ENCODE data around the gene AHRR. TPM values are rescaled to one million over a fixed set of nuclear protein-coding genes. Genes with fewer than 3 reads are reported as not detected.

AHRR gene
- total and polyA plus RNA-seq, 9 donors, result 1.4 to 6.9 (median 2.8) TPM

GRCh38 chr5:353612-354580, 32.4 kb downstream of the AHRR start:
- no peak overlapping the region for H3K4me3 ChIP-seq (ENCODE audit: low read length)
- WGBS (ENCODE audit: insufficient coverage), result 76% methylated on average over 26 of the region's 30 CpGs
- H3K4me1 ChIP-seq (ENCODE audit: control insufficient read depth, insufficient read depth, low read length), result no peaks in the 10 kb centered on the region
- no peak for DNase-seq
- H3K36me3 ChIP-seq (ENCODE audit: control insufficient read depth, insufficient read depth, low read length), result no peaks in the 10 kb centered on the region
- no peaks in the 10 kb centered on the region for H3K9me3 ChIP-seq (replicated peaks; ENCODE audit: control insufficient read depth, low read depth, low read length)
- H3K27ac ChIP-seq (ENCODE audit: low read length), result no peak overlapping the region
- peaks cover 3% of the 10 kb centered on the region for H3K27me3 ChIP-seq (ENCODE audit: control insufficient read depth, insufficient read depth, low read length)

GRCh38 chr5:354581-355378, 33.3 kb downstream of the AHRR start:
- no peaks in the 10 kb centered on the region for H3K36me3 ChIP-seq (ENCODE audit: control insufficient read depth, insufficient read depth, low read length)
- no peak for DNase-seq
- no peaks in the 10 kb centered on the region for H3K4me1 ChIP-seq (ENCODE audit: control insufficient read depth, insufficient read depth, low read length)
- 85% methylated on average over 16 of the region's 23 CpGs for WGBS (ENCODE audit: insufficient coverage)
- no peaks in the 10 kb centered on the region for H3K9me3 ChIP-seq (replicated peaks; ENCODE audit: control insufficient read depth, low read depth, low read length)
- peaks cover 3% of the 10 kb centered on the region for H3K27me3 ChIP-seq (ENCODE audit: control insufficient read depth, insufficient read depth, low read length)
- no peak overlapping the region for H3K27ac ChIP-seq (ENCODE audit: low read length)
- no peak overlapping the region for H3K4me3 ChIP-seq (ENCODE audit: low read length)

- no peak for DNase-seq
- Histone ChIP-seq H3K9me3 (replicated peaks; ENCODE audit: control insufficient read depth, low read depth, low read length) (no peaks in the 10 kb centered on the region), H3K27me3 (ENCODE audit: control insufficient read depth, insufficient read depth, low read length) (peaks cover 5% of the 10 kb centered on the region), H3K27ac (ENCODE audit: low read length) (no peak overlapping the region), H3K36me3 (ENCODE audit: control insufficient read depth, insufficient read depth, low read length) (no peaks in the 10 kb centered on the region), H3K4me3 (ENCODE audit: low read length) (no peak overlapping the region), H3K4me1 (ENCODE audit: control insufficient read depth, insufficient read depth, low read length) (no peaks in the 10 kb centered on the region)
- WGBS (ENCODE audit: insufficient coverage), result 72% methylated on average over 16 of the region's 19 CpGs
These were observed 33.9 kb downstream of the AHRR start for GRCh38 chr5:355379-355935.

- Histone ChIP-seq H3K9me3 (replicated peaks; ENCODE audit: control insufficient read depth, low read depth, low read length) (no peaks in the 10 kb centered on the region), H3K27ac (ENCODE audit: low read length) (no peak overlapping the region), H3K4me1 (ENCODE audit: control insufficient read depth, insufficient read depth, low read length) (no peaks in the 10 kb centered on the region), H3K36me3 (ENCODE audit: control insufficient read depth, insufficient read depth, low read length) (no peaks in the 10 kb centered on the region), H3K4me3 (ENCODE audit: low read length) (no peak overlapping the region), H3K27me3 (ENCODE audit: control insufficient read depth, insufficient read depth, low read length) (peaks cover 5% of the 10 kb centered on the region)
- DNase-seq, result no peak
- 58% methylated on average over 3 of the region's 4 CpGs for WGBS (ENCODE audit: insufficient coverage)
These were observed 34.4 kb downstream of the AHRR start for GRCh38 chr5:355958-356357.

GRCh38 chr5:359301-359897, 37.9 kb downstream of the AHRR start:
- no peaks in the 10 kb centered on the region for H3K36me3 ChIP-seq (ENCODE audit: control insufficient read depth, insufficient read depth, low read length)

GRCh38 chr5:360257-361027, 38.9 kb downstream of the AHRR start:
- H3K27ac ChIP-seq (ENCODE audit: low read length), result no peak overlapping the region
- no peak overlapping the region for H3K4me3 ChIP-seq (ENCODE audit: low read length)
- no peaks in the 10 kb centered on the region for H3K4me1 ChIP-seq (ENCODE audit: control insufficient read depth, insufficient read depth, low read length)
- no peaks in the 10 kb centered on the region for H3K36me3 ChIP-seq (ENCODE audit: control insufficient read depth, insufficient read depth, low read length)
- DNase-seq, result no peak
- 82% methylated on average over 9 of the region's 14 CpGs for WGBS (ENCODE audit: insufficient coverage)
- peaks cover 2% of the 10 kb centered on the region for H3K27me3 ChIP-seq (ENCODE audit: control insufficient read depth, insufficient read depth, low read length)
- H3K9me3 ChIP-seq (replicated peaks; ENCODE audit: control insufficient read depth, low read depth, low read length), result peaks cover 11% of the 10 kb centered on the region

More at GRCh38 chr5:359301-359897, 37.9 kb downstream of the AHRR start:
- Histone ChIP-seq H3K27me3 (ENCODE audit: control insufficient read depth, insufficient read depth, low read length) (peaks cover 2% of the 10 kb centered on the region), H3K4me1 (ENCODE audit: control insufficient read depth, insufficient read depth, low read length) (no peaks in the 10 kb centered on the region), H3K27ac (ENCODE audit: low read length) (no peak overlapping the region), H3K9me3 (replicated peaks; ENCODE audit: control insufficient read depth, low read depth, low read length) (peaks cover 9% of the 10 kb centered on the region), H3K4me3 (ENCODE audit: low read length) (no peak overlapping the region)
- no peak for DNase-seq
- 84% methylated on average over 6 of the region's 23 CpGs for WGBS (ENCODE audit: insufficient coverage)

GRCh38 chr5:362189-362588, 40.7 kb downstream of the AHRR start:
- 79% methylated on average over 4 of the region's 4 CpGs for WGBS (ENCODE audit: insufficient coverage)

GRCh38 chr5:362978-363765, 41.7 kb downstream of the AHRR start:
- H3K4me3 ChIP-seq (ENCODE audit: low read length), result no peak overlapping the region
- 67% methylated on average over 1 of the region's 3 CpGs for WGBS (ENCODE audit: insufficient coverage)
- peaks cover 2% of the 10 kb centered on the region for H3K27me3 ChIP-seq (ENCODE audit: control insufficient read depth, insufficient read depth, low read length)
- no peak overlapping the region for H3K27ac ChIP-seq (ENCODE audit: low read length)
- H3K9me3 ChIP-seq (replicated peaks; ENCODE audit: control insufficient read depth, low read depth, low read length), result peaks cover 15% of the 10 kb centered on the region
- H3K36me3 ChIP-seq (ENCODE audit: control insufficient read depth, insufficient read depth, low read length), result no peaks in the 10 kb centered on the region
- H3K4me1 ChIP-seq (ENCODE audit: control insufficient read depth, insufficient read depth, low read length), result peaks cover 3% of the 10 kb centered on the region
- no peak for DNase-seq

More at GRCh38 chr5:362189-362588, 40.7 kb downstream of the AHRR start:
- no peaks in the 10 kb centered on the region for H3K4me1 ChIP-seq (ENCODE audit: control insufficient read depth, insufficient read depth, low read length)
- no peak overlapping the region for H3K4me3 ChIP-seq (ENCODE audit: low read length)
- DNase-seq, result no peak
- H3K27ac ChIP-seq (ENCODE audit: low read length), result no peak overlapping the region
- H3K36me3 ChIP-seq (ENCODE audit: control insufficient read depth, insufficient read depth, low read length), result no peaks in the 10 kb centered on the region
- peaks cover 2% of the 10 kb centered on the region for H3K27me3 ChIP-seq (ENCODE audit: control insufficient read depth, insufficient read depth, low read length)
- peaks cover 15% of the 10 kb centered on the region for H3K9me3 ChIP-seq (replicated peaks; ENCODE audit: control insufficient read depth, low read depth, low read length)

- DNase-seq, result no peak
- no CpG with 5 or more reads among the region's 1 CpG for whole genome bisulfite sequencing (ENCODE audit: insufficient coverage)
- no peaks in the 10 kb centered on the region for H3K36me3 ChIP-seq (ENCODE audit: control insufficient read depth, insufficient read depth, low read length)
- peaks cover 16% of the 10 kb centered on the region for H3K4me1 ChIP-seq (ENCODE audit: control insufficient read depth, insufficient read depth, low read length)
- no peak overlapping the region for H3K27ac ChIP-seq (ENCODE audit: low read length)
- peaks cover 15% of the 10 kb centered on the region for H3K9me3 ChIP-seq (replicated peaks; ENCODE audit: control insufficient read depth, low read depth, low read length)
- H3K4me3 ChIP-seq (ENCODE audit: low read length), result no peak overlapping the region
- H3K27me3 ChIP-seq (ENCODE audit: control insufficient read depth, insufficient read depth, low read length), result peaks cover 2% of the 10 kb centered on the region
These were observed 43.0 kb downstream of the AHRR start for GRCh38 chr5:364497-364896.

Measured in muscle of leg (tissue), 11 donors.